ACC112 (cell line): Measurements from ENCODE around the gene KCNQ4.

ENCODE experiments used
- H2AFZ ChIP-seq: fragments of 200-600 bp; sonication (generic); one replicate; pipeline ENCODE4 v1.6.0; 2017; ENCODE audit warnings: antibody characterized with exemption, low read length; ENCODE audit not compliant: unreplicated experiment
- H3K27ac ChIP-seq: fragments of 200-600 bp; sonication (generic); 2 replicates; pipeline ENCODE4 v1.5.1; 2014; ENCODE audit warnings: low read depth, mild to moderate bottlenecking, antibody characterized with exemption, low read length, moderate library complexity
- H3K27me3 ChIP-seq: fragments of 200-600 bp; sonication (generic); 2 replicates; pipeline ENCODE4 v1.6.1; 2014; ENCODE audit warnings: mild to moderate bottlenecking, antibody characterized with exemption, low read length, moderate library complexity, mixed read lengths; ENCODE audit not compliant: insufficient read depth
- H3K36me3 ChIP-seq: fragments of 200-600 bp; sonication (generic); 2 replicates; pipeline ENCODE4 v1.6.1; 2016; ENCODE audit warnings: mild to moderate bottlenecking, antibody characterized with exemption, low read length, moderate library complexity, mixed read lengths; ENCODE audit not compliant: insufficient read depth
- H3K4me1 ChIP-seq: fragments of 200-600 bp; sonication (generic); one replicate; pipeline ENCODE4 v1.6.1; 2016; ENCODE audit warnings: low read length, mixed read lengths; ENCODE audit not compliant: insufficient read depth, unreplicated experiment, control insufficient read depth
- H3K4me3 ChIP-seq: fragments of 200-600 bp; sonication (generic); 2 replicates; pipeline ENCODE4 v1.5.1; 2014; ENCODE audit warnings: mild to moderate bottlenecking, low read depth, low read length
- H3K79me2 ChIP-seq: fragments of 200-600 bp; sonication (generic); one replicate; pipeline ENCODE4 v1.6.0; 2016; ENCODE audit warnings: low read length; ENCODE audit not compliant: control insufficient read depth, unreplicated experiment, insufficient read depth

KCNQ4 gene

GRCh38 chr1:40798366-40799281 is 15.0 kb downstream of the KCNQ4 start:
- Histone ChIP-seq H2AFZ (no peak overlapping the region), H3K4me3 (no peak overlapping the region), H3K4me1 (peaks cover 10% of the 10 kb centered on the region)

GRCh38 chr1:40799351-40799867 is 15.8 kb downstream of the KCNQ4 start:
- H3K4me1 ChIP-seq, result peaks cover 10% of the 10 kb centered on the region

More at GRCh38 chr1:40798366-40799281, 15.0 kb downstream of the KCNQ4 start:
- Histone ChIP-seq H3K36me3 (no peaks in the 10 kb centered on the region), H3K27ac (no peak overlapping the region), H3K27me3 (peaks cover 24% of the 10 kb centered on the region; the same call in 1 of the 2 replicates), H3K79me2 (no peaks in the 10 kb centered on the region)

GRCh38 chr1:40801742-40802077 is 18.1 kb downstream of the KCNQ4 start:
- H3K27me3 ChIP-seq, result peaks cover 19% of the 10 kb centered on the region; the same call in 1 of the 2 replicates
- peak overlapping the region; percentile 71 for H3K4me3 ChIP-seq
- no peaks in the 10 kb centered on the region for H3K79me2 ChIP-seq
- peaks cover 10% of the 10 kb centered on the region for H3K4me1 ChIP-seq
- no peak overlapping the region for H3K27ac ChIP-seq
- H2AFZ ChIP-seq, result peak overlapping the region; percentile 63
- H3K36me3 ChIP-seq, result no peaks in the 10 kb centered on the region

More at GRCh38 chr1:40799351-40799867, 15.8 kb downstream of the KCNQ4 start:
- no peak overlapping the region for H3K4me3 ChIP-seq
- H3K79me2 ChIP-seq, result no peaks in the 10 kb centered on the region
- no peak overlapping the region for H2AFZ ChIP-seq
- no peaks in the 10 kb centered on the region for H3K36me3 ChIP-seq
- H3K27me3 ChIP-seq, result peaks cover 19% of the 10 kb centered on the region; the same call in 1 of the 2 replicates
- no peak overlapping the region for H3K27ac ChIP-seq

GRCh38 chr1:40802078-40802741 is 18.6 kb downstream of the KCNQ4 start:
- Histone ChIP-seq H2AFZ (peak overlapping the region; percentile 63), H3K27me3 (peaks cover 19% of the 10 kb centered on the region; the same call in 1 of the 2 replicates), H3K79me2 (no peaks in the 10 kb centered on the region), H3K4me3 (peak overlapping the region; percentile 71), H3K27ac (no peak overlapping the region), H3K4me1 (peaks cover 6% of the 10 kb centered on the region), H3K36me3 (no peaks in the 10 kb centered on the region)

- H2AFZ ChIP-seq, result no peak overlapping the region
Measured at GRCh38 chr1:40802742-40803113, 19.1 kb downstream of the KCNQ4 start.

GRCh38 chr1:40803447-40803846 is 19.9 kb downstream of the KCNQ4 start:
- no peak overlapping the region for H3K4me3 ChIP-seq
- no peaks in the 10 kb centered on the region for H3K36me3 ChIP-seq
- H3K27me3 ChIP-seq, result peaks cover 19% of the 10 kb centered on the region; the same call in 1 of the 2 replicates
- H3K27ac ChIP-seq, result no peak overlapping the region
- no peaks in the 10 kb centered on the region for H3K79me2 ChIP-seq
- H3K4me1 ChIP-seq, result peaks cover 5% of the 10 kb centered on the region
- no peak overlapping the region for H2AFZ ChIP-seq

More at GRCh38 chr1:40802742-40803113, 19.1 kb downstream of the KCNQ4 start:
- Histone ChIP-seq H3K4me1 (peaks cover 5% of the 10 kb centered on the region), H3K4me3 (no peak overlapping the region), H3K27ac (no peak overlapping the region), H3K27me3 (peaks cover 19% of the 10 kb centered on the region; the same call in 1 of the 2 replicates), H3K36me3 (no peaks in the 10 kb centered on the region), H3K79me2 (no peaks in the 10 kb centered on the region)

- Histone ChIP-seq H3K4me1 (peaks cover 5% of the 10 kb centered on the region), H3K36me3 (no peaks in the 10 kb centered on the region), H3K4me3 (no peak overlapping the region), H3K27ac (no peak overlapping the region), H3K27me3 (peaks cover 24% of the 10 kb centered on the region; the same call in 1 of the 2 replicates), H3K79me2 (no peaks in the 10 kb centered on the region), H2AFZ (no peak overlapping the region)
Measured at GRCh38 chr1:40803902-40804301, 20.3 kb downstream of the KCNQ4 start.

GRCh38 chr1:40806240-40806639 is 22.7 kb downstream of the KCNQ4 start:
- H3K4me3 ChIP-seq, result no peak overlapping the region
- H3K27ac ChIP-seq, result no peak overlapping the region
- H3K27me3 ChIP-seq, result peaks cover 13% of the 10 kb centered on the region; the same call in 1 of the 2 replicates
- no peak overlapping the region for H2AFZ ChIP-seq
- H3K4me1 ChIP-seq, result peaks cover 5% of the 10 kb centered on the region
- H3K36me3 ChIP-seq, result no peaks in the 10 kb centered on the region
- H3K79me2 ChIP-seq, result no peaks in the 10 kb centered on the region

GRCh38 chr1:40806731-40807695 is 23.4 kb downstream of the KCNQ4 start:
- peaks cover 9% of the 10 kb centered on the region; the same call in 1 of the 2 replicates for H3K27me3 ChIP-seq
- no peaks in the 10 kb centered on the region for H3K79me2 ChIP-seq
- H3K4me3 ChIP-seq, result no peak overlapping the region
- H2AFZ ChIP-seq, result no peak overlapping the region
- H3K36me3 ChIP-seq, result no peaks in the 10 kb centered on the region
- no peaks in the 10 kb centered on the region for H3K4me1 ChIP-seq
- H3K27ac ChIP-seq, result no peak overlapping the region

GRCh38 chr1:40808002-40808401 is 24.4 kb downstream of the KCNQ4 start:
- H3K36me3 ChIP-seq, result no peaks in the 10 kb centered on the region
- H3K4me3 ChIP-seq, result no peak overlapping the region
- H3K79me2 ChIP-seq, result no peaks in the 10 kb centered on the region
- no peak overlapping the region for H2AFZ ChIP-seq
- H3K4me1 ChIP-seq, result no peaks in the 10 kb centered on the region
- H3K27ac ChIP-seq, result no peak overlapping the region
- peaks cover 9% of the 10 kb centered on the region; the same call in 1 of the 2 replicates for H3K27me3 ChIP-seq
